ENCODE measurements around the gene LCP2.

The LCP2 gene

DNA sequence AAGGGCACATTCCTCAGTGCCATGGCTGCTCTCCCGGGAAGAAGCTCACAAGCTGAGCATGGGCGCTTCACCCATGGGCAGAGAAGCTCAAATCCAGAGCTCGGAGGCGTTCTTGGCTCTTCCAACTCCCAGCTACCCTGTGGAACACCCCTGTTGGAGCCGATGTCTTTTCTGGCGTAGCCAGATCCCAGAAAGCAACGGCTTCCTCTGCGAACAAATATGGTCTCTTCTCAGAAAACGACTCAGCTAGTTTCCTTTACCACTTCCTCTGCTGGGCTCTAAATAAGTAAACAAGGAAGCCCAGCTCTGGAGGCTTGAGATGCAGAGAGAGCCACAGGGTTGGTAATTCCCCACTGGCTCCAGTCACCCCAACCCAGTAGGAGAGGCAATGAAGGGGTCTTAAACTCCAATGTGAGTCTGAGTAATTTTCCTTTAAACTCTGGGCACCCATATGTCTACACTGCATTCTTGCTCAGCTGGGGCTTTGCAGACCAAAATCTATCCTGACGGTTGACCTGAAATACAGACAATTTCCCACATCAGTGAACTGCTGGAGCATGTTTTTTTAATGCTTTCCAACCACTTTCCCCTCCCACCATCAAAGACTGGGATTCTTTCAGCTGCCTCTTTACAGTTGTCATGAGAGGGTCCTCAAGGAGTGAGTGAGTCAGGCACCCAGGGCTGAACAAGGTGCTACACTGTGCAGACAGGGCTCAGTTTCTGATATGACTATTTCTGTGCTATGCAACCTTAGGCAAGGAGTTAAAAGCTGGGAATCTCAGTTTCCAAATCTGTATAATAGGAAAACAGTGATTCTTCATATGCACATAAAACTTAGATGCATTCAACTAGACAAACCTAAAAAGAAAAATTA lies at the start of gene LCP2:
Gene LCP2, minus strand, starts transcription at position 189 of the 874 bp plus-strand sequence. Its CDS starts 166 bp downstream, at position 23.
- DNase-seq (ENCODE audit: low read depth in 2 of 2): no peak

DNA sequence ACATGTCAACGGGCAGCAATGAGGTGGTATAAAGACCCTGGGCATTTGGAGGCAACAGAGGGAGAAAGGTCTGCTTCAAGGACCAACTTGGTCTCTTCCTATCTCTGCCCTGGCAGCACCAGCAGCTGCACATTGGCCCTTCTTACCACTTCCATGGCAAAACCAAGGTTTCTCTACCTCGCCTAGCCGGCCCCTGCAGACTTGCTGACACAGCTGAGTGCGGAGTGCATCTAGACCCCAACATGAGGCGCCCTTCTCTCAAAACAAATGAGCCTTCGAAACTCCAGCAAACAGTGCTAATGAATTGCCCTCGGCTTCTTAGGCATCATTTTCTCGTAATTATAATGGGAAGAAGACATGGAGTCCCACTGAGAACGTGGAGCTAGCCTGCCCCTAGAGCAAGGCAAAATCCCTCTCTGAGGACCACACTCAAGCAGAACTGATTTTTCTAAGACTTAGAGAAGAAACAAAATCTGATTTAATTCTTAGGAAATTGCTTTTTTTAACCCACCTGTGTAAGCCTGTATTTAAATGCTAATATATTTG lies 49.5 kb upstream of the LCP2 start:
- DNase-seq (ENCODE audit: low read depth in 2 of 2): no peak

DNA sequence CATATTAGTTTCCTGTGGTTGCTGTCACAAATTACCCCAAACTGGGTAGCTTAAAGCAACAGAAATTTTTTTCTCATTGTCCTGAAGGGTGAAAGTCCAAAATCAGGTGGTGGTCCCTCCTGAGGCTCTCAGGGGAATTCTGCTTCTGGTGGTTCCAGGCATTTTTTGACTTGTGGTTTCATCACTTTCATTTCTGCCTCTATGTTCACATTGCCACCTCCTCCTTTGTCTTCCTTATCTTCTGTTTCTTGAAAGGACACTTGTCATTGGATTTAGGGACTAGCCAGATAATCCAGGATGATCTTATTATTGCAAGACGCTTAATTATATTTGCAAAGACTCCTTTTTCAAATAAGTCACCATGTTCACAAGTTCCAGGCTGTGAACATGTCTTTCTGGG lies 48.4 kb upstream of the LCP2 start:
- DNase-seq (ENCODE audit: low read depth in 2 of 2): no peak

DNA sequence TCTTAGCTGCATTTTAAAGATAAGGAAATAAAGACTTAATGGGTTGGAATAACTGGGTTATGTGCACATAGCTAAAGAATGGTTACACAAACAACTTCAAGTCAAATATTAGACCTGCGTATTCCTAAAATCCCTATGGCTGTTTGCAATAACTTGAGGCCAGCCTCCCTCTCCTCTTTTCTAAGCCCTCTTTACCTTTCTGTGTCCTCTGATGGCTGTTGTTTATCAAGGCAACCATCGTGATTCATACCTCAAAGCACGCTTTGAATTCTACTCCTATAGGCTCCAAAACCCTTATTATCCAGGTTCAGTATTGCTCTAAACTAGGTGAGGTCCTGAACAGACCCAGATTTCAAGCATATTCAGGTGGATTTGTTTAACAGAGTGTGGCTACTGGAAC lies 45.6 kb upstream of the LCP2 start:
- DNase-seq (ENCODE audit: low read depth in 2 of 2): no peak

DNA sequence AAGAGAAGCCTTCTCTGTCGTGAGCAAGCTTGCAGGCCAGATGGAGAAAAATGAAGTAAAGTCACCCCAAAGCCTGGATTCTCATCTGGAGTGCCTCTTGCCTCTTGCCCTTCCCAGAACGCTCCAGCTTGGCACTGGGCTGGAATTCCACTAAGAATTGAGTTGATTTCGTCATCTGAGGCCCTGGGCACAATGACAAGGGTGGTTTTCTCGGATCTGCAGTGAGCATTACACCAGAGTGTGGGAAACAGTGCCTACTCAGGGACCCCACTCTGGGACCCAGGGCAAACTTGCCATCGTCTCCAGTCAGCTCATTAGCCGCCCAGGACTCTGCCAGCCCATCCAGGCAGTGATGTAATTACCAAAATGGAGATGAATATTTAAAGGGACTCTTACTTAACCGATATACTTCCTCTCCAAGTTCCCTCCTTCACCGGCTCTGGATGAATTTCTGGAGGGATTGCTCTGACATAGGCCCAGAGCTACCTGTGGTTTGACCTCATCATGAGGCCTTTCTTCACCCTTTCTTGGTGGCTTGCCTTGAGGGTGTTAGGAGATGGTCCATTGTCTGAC lies 44.7 kb upstream of the LCP2 start:
- DNase-seq (ENCODE audit: low read depth in 2 of 2): no peak

DNA sequence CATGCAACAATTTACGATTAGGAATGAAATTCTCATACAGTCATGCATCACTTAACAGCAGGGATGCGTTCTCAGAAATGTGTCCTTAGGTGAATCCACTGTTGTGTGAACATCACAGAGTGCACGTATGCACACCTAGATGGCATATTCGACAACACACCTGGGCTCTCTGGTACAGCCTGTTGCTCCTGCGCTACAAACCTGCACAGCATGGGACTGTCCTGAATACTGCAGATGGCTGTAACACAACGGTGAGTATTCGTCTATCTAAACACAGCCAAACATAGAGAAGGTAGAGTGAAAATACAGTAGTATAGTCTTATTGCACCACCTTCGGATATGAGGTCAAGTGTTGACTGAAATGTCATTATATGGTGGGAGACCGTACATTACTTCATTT lies 44.0 kb upstream of the LCP2 start:
- no peak for DNase-seq (ENCODE audit: low read depth in 2 of 2)

DNA sequence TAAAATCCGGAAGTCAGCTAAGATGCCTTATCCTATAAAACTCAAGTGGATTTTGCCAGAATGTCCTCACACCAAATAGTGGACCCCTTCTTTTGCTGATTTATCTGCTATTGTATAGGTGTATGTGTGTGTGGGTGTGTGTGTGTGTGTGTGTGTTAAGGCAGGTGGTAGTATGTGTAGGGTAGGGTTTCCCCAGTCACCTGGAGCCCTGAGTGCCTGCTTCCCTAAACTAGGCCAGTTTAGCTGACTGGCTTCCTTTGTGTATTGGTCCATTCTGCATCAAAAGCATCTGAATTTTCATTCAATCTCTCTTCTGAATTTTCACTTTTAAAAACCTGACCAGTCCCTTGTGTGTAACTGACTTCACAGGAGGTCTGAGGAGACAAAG lies 42.2 kb upstream of the LCP2 start:
- no peak for DNase-seq (ENCODE audit: low read depth in 2 of 2)

DNA sequence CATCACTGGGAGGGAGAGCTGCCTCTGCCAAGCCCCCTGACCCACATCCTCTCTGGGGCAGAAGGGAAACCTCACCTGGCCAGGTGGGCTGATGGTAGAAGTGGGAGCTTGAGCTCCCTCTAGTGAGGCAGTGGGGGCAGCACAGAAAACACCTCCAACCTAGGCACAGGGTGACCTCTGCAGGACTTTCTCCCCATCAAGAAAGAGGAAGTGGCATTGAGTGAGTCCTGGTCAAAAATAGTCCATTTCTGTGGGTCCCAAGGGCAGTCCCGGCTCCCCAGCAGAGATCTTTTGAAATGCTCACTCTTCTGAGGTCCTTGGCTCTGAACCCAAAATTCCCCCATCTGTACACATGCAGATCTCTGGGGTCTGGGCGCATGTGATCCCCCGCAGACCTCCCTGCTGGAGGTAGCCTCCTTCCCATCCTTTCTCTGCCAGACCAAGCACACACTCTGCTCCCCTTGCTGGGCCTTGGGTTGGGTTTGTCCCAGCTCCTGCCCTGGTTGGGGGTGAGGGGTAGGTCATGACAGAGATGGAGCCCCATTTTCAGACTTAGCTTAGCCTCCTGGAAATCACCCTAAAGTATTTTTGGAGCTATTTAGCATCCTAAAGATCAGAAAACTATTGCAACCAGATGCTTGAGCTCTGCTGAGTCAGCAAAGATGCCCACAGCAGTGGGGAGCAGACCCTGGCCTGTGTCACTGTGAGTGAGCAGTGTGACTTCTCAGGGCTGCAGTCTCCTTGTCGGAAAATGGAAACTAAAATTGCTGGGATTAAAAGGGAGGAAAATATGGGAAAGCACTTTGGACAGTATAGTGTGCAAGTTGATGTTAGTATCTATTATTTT lies 41.6 kb upstream of the LCP2 start:
- DNase-seq (ENCODE audit: low read depth in 2 of 2): peak; percentile 34 to 43

DNA sequence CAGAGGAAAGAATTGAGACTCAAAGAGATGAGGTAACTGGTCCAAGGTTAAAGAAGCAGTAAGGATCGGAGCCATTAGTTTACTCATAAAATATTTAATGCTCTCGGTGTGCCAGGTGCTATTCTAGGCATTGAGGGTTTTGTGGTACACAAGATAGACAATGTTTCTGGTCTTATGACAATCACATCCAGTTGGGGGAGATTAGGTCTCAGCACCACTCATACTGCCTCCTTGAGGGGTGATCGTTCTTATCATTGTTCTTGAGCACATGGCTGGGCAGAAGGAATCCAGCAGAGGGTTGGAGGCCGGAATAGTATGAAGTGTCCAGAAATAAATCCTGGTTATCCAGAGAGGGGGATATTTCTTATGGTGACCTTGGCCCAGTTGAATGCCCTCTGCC lies 40.7 kb upstream of the LCP2 start:
- DNase-seq (ENCODE audit: low read depth in 2 of 2): no peak

DNA sequence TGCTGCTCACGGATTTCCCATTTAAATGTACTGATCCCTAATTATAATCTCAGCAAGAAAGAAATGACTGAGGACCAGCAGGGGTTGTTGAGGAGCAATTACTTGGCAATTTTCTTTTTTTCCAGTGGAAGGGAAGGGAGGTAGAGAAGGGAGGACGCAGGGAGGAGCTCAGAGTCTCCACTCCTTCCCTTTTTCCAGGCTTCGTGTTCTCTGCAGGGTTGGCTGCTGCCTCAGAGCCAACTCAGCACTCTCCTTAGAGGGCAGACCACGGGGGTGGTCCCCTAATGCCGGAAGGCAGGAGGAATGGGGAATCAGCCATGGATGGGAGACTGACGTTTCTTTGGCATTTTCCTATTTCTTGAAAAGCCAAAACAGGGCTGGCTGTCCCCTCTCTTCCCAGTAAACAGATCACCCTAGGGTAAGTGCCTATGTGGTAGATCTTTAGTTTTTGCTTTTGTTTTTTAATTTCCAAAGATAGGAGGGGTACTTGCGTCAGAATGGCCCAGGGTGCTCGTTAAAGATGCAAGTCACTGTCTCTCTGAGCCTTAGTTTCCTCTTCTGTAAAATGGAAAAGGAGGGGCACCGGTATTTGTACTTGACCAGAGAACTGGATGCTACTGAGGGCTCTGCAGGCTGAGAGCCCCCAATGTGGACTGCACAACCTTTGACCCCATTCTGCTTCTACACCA lies 39.6 kb upstream of the LCP2 start:
- no peak for DNase-seq (ENCODE audit: low read depth in 2 of 2)

DNA sequence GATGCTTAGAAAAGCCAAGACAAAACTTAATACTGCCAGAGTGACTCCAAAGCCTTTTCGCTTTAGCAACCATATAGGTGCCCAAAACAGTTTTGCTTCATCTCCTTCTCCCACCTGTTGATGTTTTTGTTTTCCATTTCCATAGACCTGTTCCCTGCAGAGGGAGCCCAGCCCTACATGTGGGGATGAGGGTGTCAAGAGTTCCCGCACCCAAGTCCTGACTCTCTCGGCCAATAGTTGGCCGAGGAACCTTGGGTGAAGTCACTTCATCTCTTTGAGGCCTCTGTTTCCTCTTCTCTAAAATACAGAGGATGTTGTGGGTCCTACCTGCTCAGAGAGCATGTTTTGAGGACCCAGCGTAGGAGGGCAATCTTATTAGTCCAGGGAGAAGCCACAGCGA lies 38.5 kb upstream of the LCP2 start:
- DNase-seq (ENCODE audit: low read depth in 2 of 2): no peak

DNA sequence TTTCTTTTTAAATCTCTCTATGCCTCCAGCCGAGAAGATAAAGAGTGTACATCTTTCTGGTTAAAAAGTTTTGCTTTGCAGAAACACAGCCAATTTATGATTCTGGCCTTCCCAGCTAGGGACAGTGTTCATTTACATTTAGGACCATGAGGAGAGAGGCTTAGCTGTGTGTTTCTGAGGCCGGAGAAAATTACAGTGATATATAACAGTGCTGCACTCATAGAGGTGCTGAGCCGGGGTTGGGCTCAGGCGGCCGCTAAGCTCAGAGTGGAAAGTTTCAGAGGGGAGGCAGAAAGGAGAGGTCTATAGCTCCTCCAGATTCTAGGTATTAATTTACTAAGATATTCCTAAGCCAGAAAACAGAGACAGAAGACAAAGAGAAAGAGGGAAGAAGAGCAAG lies 37.0 kb upstream of the LCP2 start:
- DNase-seq (ENCODE audit: low read depth in 2 of 2): peak in 1 of 2 donors; percentile 21

DNA sequence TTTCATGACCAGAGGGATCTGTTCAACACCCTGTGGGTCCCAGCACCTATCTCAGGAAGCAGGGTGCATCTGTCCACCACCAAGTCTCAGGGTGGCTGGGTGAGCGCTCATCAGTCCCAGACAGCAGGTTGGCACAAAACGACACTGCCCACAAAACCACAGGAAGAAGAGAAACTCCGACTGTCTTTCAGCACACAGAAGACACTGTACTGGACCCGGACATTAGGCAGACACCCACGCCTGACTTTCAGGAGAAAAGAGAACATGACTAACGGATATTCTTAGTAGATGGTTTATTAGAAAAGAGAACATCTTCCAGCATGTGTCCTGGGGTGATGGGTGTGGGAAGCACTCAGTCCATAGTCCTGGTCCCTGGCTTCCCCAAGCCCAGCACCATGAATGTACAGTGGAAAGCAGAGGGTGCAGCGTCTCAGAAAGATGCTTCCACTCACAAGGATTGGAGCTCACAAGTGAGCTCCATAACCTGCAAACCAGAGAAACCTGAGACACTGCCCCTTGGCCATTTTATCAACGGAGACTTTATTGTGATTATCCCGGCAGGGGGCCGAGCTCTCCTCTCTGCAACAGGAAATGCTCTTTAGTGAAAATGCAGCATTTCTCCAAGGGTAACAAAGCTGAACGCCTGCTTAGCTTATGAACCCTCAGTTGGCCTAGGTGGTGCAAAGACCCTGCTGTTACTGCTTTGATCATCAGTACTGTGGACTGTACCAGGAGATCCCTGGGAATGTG lies 35.8 kb upstream of the LCP2 start:
- DNase-seq (ENCODE audit: low read depth in 2 of 2): peak; percentile 60 to 71

DNA sequence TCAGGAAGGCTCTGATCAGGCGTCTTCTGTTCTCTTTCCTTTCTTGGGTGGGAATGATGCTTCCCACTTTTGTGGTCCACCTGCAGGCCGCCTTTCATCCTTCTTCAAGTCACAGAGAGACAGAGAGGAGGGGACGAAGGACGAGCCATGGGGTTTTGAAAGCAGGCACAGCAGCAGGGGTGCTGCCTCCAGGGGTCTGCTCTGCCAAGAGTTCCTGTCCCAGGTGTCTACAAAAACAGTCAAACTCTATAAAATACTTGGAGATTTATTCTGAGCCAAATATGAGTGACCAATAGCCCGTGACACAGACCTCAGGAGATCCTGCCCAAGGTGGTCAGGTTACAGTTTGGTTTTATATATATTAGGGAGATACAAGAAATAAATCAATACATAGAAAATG lies 34.5 kb upstream of the LCP2 start:
- no peak for DNase-seq (ENCODE audit: low read depth in 2 of 2)

DNA sequence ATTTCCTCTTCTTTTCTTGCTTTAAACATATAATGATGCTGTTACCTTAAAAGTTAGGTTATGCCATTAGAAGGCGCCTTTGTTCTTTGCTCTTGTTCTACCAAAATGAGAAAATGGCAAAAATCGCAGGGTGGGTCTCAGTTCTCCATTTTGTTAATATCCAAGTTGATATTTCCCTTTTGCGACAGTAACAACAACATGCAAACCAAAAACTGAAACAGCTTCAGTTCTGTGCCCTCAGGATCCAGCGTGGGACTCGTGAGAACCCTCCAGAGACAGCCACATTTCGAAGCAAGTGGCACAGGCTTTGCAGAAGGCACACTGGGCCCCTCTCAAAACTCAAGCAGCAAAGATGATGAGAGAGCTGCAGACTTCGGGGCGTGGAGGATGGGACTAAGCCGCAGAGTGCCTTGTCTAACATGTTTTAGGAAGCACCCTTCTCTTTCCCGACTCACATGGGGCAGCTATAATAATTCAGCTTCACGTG lies 33.0 kb upstream of the LCP2 start:
- no peak for DNase-seq (ENCODE audit: low read depth in 2 of 2)

DNA sequence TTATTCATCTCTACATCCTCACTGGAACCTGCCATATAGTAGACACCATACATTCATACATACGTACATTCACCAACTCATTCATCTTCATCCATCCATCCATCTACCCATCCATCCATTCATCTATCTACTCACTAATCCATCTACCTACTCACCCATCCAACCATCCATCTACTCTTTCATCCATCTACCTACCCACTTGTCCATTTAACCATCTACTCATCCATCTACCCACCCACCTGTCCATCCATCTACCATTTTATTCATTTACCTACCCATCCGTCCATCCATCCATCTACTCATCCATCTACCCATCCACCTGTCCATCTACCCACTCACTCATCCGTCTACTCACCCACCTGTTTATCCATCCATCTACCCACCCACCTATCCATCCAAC lies 31.9 kb upstream of the LCP2 start:
- DNase-seq (ENCODE audit: low read depth in 2 of 2): no peak

DNA sequence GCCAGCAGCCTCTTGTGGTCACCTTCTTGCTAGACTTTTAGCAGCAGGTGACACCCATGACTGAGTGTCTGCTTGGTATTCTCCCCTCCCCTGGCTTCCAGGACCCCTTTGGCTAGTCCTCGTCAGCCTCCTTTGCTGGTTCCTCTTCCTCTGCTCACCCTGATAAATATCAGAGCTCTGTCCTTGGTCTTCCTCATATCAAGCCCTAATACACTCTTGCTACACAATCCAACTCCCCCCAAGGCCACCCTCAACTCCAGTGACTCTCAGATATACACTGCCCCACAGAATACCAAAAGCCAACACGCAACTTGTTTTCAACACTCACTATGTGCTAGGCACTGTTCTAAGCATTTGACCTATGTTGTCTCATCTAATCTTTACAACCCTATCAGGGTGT lies 30.3 kb upstream of the LCP2 start:
- no peak for DNase-seq (ENCODE audit: low read depth in 2 of 2)

DNA sequence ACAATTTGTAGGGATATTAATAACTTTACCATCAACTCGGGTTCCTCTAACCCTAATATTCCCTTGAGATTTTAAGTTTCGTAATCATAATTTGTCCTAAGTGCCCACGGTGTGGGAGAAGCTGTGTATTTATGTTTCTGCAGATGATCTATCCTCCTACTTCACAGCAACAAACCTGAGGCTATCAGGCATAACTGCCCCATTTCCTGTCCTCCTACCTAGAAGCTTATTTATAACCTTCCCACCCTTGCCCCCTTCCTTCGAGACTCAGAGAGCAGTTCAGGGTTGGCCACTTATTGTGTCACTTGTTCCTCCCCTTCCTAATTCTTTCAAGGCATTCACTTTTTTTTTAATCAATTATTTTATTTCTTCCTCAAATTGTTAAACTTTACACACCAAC lies 29.6 kb upstream of the LCP2 start:
- DNase-seq (ENCODE audit: low read depth in 2 of 2): no peak

DNA sequence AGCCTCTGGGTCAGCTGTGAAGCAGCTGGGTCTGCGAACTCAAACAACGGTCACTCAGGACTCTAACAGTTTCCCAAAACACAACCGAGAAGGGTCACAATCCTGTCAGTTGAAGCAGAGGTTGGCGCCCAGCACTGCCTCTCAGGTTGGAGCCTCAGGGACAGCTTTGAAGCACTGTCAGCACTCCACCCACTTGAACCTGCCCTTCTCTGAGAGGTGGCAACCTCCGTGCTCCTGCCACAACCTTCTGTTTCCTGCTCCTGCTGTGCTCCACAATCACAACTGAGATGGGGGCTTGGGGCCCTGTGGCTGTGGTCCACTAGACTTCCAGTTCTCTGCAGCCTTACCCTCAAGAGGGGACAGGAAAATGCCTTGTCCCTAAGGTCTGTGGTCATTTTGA lies 21.7 kb upstream of the LCP2 start:
- DNase-seq (ENCODE audit: low read depth in 2 of 2): no peak

DNA sequence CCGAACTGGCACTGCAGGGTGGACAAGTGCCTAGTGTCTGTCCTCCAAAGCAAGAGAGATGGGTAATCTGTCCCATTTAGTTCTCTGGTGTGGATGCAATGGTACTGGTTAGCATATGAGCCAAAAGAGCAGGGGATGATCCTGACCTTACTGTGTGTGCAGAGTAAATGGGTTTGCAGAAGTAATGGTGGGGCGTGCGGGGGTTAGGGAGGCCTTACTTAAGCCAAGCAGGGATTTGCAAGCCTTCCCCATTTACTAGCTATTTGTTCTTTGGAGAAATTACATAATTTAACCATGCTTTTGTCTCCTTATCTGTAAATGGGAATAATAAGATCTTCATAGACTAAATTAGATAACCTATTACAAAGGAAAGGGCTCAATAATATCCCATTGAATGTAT lies 19.9 kb upstream of the LCP2 start:
- no peak for DNase-seq (ENCODE audit: low read depth in 2 of 2)

DNA sequence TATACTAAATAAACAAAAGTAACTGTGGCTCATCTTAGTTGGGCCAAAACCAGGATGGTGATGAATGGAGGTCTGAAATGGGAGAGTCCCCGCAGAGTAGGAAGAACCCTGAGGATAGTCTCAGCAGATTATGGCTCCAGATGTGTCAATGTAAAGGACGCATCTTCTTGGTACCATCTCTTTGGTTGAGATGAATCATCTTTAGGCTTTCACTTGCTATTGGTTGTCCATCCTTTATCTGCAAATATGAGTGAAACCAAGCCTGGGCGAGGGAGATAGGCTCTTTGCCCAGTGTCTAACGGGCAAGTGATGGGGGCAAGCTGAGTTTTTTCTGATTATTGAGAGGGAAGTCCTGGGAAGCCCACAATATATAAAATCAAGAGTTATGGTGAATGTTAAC lies 19.4 kb upstream of the LCP2 start:
- DNase-seq (ENCODE audit: low read depth in 2 of 2): no peak

Measured in stimulated activated CD8-positive, alpha-beta memory T cell treated with anti-CD3 and anti-CD28 coated beads, Interleukin-15, amount 100 ng/mL, for 48 hours (primary cell).